Ramos (cell line): Measurements from ENCODE around the gene PDIK1L.

Experiments used
- in situ Hi-C: fragments of 300-500 bp; cut with MboI; formaldehyde crosslinking; loops from one replicate; pipeline ENCODE4 v1.14.3; 2022; ENCODE audit warnings: low sequenced_read_pairs; ENCODE audit not compliant: unreplicated experiment

PDIK1L gene

DNA sequence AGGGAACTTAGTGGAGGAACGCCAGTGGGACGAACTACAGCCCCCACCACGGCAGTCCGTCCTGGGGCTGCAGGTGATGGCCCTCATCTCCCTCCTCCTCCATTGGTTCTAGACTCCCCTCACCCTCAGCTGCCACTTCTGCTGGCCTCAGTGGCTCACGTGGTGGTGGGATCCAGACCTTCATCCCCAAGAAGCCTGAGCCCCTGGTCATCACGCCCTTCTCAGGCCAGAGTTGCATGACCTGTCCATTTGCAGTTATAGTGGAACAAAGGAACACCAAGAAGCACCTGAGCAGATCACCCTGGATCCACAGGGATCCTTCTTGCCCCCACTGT lies 34.3 kb downstream of the PDIK1L start:
- in situ Hi-C loops: loop anchor here (5.0 kb wide), 1 partner anchor 39 kb away; no protein-coding TSS in a partner anchor

GRCh38 chr1:26148887-26149286 lies 37.3 kb downstream of the PDIK1L start:
- in situ Hi-C loops: loop anchor here (5.0 kb wide), 1 partner anchor 42 kb away; no protein-coding TSS in a partner anchor

- in situ Hi-C loops: no loop called here
Measured at GRCh38 chr1:26153966-26154532, 42.4 kb downstream of the PDIK1L start.

- in situ Hi-C loops: no loop called here
Measured at GRCh38 chr1:26154750-26155149, 43.1 kb downstream of the PDIK1L start.

DNA sequence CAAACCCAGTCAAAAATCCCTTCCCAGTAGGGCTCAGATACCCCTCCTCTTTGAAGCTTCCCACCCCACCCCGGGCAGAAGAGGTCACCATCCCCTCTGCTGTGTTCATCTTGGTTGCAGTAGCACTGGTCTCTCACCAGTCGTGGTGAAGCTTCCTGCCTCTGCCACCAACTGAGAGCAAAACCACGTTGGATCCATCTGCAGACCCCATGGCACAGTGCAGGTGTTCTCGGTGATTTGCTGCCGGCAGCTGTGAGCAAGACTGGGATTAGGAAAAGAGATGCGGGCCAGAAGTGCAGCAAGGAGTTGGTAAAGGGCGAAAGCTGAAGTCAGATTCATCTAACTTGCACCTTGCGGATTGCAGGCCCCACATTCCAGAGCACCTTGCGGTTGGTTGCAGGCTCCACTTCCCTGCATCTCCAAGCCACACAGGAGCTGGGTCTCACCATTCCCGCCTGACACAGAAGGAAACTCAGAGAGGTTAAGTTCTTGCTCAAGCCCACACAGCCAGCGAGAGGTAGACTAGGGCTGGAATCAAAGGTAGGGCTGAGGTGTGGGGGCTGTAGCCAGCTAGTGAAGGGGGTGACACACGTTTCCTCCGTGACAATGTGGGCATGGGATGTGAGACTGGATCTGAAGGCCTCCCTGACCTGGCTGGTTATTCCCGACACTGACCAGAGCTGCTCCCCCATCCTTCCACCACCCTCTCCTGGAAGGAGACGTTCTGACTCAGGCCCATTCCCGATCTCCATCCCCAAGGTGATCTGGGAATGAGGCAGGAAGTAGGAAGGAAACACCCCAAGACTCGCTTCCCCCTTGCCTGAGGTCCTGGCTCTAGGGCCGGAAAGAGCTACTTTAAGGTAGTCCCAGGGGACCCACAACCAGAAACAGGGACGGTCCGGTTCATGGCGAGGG lies 44.0 kb downstream of the PDIK1L start:
- in situ Hi-C loops: no loop called here

GRCh38 chr1:26156285-26157038 lies 44.8 kb downstream of the PDIK1L start:
- in situ Hi-C loops: no loop called here

DNA sequence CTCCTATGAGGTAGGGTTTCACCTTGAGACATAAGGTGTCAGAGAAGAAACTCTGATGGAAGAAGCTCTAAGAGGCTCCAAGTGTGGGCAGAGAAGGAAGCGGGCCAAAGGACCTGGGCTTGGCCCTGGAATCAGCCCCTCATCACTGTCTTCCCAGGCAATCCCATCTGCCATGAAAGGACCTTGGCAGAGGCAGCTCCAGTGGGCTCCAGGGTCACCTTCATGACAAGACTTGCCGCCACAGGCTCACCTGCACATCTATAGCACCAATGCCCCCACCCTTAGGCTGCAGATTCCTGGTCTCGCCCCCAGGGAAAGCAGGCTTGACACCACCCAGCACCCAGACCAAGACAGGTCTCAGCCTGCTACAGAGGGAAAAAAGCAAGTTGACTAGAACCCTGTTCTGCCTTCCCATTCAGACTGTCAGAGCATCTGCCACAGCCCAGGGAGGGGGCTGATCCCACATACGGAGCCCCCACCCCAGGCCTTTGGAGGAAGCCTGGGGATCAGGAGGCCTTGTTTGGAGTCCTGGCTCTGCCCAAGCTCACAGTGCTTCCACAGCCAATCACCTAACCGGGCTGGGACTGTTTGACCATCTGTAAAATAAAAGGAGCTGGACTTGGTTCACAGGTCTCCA lies 46.8 kb downstream of the PDIK1L start:
- in situ Hi-C loops: no loop called here

GRCh38 chr1:26158908-26159742 lies 47.5 kb downstream of the PDIK1L start, which contains the start of gene FAM110D:
Gene FAM110D (plus strand): TSS chr1:26159079. CDS start chr1:26161292, 2,213 bp downstream.
- in situ Hi-C loops: no loop called here

DNA sequence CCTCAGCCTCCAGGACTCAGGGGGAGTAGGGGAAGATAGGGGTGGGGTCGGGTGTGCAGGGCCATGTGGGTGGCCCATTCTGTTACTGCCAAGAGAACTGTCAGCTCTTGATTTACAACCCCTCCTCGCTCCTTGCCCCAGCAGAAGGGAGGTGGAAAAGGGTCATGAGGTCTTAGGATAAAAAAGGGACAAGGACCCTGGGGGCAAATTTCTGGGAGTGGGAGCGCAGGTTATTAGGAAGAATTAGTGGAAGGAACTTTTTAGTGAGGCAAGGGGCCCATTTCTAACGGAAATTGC lies 48.1 kb downstream of the PDIK1L start:
- in situ Hi-C loops: no loop called here

DNA sequence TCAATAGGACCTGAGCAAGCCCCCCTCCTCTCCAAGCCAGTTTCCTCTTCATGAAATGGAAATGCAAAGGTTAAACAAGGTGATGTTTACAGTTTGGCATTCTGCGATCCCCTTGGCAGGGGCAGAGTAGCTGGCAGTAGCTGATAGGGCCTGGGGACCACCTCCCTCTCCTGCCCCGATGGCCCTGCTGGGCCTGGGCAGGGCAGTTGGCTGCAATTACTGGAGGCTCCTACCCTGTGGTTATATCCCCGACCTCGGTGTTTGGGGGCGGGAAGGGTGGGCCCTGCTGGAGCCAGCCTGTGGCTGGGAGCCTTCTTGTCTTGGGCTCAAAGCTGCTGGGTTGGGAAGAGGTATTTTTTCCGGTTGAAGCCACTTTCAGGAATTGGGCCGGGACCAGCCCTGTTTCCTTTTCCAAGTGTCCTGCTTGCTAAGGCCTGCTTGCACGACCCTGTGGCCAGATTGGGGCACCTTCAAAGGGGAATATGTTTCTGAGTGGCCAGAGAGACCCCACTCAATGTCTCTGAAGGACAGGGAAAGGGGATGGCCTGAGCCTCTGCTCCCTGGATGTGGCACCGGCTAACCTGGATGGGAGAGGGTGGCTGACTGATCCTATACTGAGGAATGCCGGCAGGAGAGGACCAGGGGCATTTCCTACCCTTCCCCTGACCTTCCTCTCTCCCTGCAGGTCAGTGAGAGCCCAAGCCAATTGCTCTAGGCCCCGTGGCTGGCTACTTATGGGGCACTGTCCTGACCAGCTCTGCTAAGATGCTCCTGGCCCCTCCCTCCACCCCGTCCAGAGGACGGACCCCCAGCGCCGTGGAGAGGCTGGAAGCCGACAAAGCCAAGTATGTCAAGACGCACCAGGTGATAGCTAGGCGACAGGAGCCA lies 49.1 kb downstream of the PDIK1L start:
- in situ Hi-C loops: no loop called here

DNA sequence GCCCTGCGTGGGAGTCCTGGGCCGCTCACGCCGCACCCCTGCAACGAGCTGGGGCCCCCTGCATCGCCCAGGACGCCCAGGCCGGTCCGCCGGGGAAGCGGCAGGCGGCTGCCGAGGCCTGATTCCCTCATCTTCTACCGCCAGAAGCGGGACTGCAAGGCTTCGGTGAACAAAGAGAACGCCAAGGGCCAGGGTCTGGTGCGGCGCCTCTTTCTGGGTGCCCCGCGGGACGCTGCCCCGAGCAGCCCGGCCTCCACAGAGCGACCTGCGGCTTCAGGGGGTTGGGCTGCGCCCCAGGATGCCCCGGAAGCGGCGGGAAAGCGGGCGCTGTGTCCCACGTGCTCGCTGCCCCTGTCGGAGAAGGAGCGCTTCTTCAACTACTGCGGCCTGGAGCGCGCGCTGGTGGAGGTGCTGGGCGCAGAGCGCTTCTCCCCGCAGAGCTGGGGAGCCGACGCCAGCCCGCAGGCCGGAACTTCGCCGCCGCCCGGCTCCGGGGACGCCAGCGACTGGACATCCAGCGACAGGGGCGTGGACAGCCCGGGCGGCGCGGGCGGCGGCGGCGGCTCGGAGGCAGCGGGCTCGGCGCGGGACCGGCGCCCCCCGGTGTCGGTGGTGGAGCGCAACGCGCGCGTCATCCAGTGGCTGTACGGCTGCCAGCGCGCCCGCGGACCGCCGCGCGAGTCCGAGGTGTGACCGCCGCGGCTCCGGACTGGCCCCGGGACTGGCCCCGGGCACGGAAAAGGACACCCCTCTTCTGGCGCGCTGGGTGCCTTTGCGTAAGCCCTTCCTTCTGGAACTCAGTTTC lies 50.0 kb downstream of the PDIK1L start:
- in situ Hi-C loops: no loop called here

DNA sequence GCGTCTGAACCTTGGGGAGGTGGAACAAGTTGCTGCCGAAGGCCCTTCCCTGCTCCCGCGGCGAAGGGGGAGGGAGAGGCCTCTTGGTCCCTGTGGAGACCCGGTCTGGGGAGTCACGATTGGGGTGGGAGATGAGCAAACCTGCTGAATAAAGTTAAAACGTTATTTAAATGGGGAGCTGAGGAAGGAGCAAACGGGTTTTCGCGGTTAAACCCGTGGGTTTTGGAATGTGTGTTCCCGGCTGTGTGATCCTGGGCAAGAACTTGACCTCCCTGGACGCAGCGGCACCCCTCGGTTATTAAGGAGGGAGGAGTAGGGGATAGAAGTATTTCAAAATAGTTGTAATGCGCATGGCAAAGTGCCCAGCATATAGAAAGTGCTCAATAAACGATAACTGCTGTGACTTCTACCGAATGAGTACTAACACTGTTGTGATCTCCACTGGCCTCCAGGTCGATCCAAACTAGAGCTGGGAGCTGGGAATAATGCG lies 50.6 kb downstream of the PDIK1L start:
- in situ Hi-C loops: no loop called here

DNA sequence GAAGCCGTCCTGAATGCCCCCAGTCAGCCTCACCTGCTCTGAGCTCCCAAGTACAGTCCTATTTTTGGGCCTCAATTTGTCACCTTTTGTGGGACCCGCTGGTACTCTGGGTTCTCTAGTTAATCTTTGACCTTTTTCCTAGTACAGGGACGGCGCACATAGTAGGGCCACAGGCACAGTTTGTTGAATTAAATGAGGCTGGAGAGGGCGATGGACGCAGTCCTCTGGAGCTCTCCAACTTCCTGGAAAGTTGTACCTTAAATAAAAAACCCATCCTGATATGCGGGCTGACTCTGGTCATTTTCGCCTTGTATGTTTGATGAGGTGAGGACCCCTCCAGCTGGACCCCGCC lies 52.0 kb downstream of the PDIK1L start:
- in situ Hi-C loops: no loop called here

- in situ Hi-C loops: no loop called here
Measured at GRCh38 chr1:26164036-26164860, 52.6 kb downstream of the PDIK1L start.

- in situ Hi-C loops: no loop called here
Measured at GRCh38 chr1:26164861-26165842, 53.5 kb downstream of the PDIK1L start.

- in situ Hi-C loops: no loop called here
Measured at GRCh38 chr1:26166719-26167281, 55.2 kb downstream of the PDIK1L start.
